GM19351 (cell line): ENCODE measurements around the gene MICAL3.
"Not testable (repeated sequence)": the region's sequence is repeated elsewhere in the genome, so short reads cannot be mapped to it uniquely, and the experiment has no call there.

Experiments used
- ATAC-seq: cut with Tn5 transposase; IDR thresholded peaks from one replicate; pipeline ENCODE4 v1.9.1; 2021; ENCODE audit warnings: mild to moderate bottlenecking, moderate library complexity; ENCODE audit not compliant: unreplicated experiment

Gene MICAL3, protein sequence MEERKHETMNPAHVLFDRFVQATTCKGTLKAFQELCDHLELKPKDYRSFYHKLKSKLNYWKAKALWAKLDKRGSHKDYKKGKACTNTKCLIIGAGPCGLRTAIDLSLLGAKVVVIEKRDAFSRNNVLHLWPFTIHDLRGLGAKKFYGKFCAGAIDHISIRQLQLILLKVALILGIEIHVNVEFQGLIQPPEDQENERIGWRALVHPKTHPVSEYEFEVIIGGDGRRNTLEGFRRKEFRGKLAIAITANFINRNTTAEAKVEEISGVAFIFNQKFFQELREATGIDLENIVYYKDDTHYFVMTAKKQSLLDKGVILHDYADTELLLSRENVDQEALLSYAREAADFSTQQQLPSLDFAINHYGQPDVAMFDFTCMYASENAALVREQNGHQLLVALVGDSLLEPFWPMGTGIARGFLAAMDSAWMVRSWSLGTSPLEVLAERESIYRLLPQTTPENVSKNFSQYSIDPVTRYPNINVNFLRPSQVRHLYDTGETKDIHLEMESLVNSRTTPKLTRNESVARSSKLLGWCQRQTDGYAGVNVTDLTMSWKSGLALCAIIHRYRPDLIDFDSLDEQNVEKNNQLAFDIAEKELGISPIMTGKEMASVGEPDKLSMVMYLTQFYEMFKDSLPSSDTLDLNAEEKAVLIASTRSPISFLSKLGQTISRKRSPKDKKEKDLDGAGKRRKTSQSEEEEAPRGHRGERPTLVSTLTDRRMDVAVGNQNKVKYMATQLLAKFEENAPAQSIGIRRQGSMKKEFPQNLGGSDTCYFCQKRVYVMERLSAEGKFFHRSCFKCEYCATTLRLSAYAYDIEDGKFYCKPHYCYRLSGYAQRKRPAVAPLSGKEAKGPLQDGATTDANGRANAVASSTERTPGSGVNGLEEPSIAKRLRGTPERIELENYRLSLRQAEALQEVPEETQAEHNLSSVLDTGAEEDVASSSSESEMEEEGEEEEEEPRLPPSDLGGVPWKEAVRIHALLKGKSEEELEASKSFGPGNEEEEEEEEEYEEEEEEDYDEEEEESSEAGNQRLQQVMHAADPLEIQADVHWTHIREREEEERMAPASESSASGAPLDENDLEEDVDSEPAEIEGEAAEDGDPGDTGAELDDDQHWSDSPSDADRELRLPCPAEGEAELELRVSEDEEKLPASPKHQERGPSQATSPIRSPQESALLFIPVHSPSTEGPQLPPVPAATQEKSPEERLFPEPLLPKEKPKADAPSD (N-terminal part only)

GRCh38 chr22:18024276-18024939 is at the start of gene MICAL3:
Gene MICAL3, minus strand, starts transcription at chr22:18024561. Its CDS starts 117,749 bp downstream, at chr22:17906812.
- ATAC-seq, result peak; percentile 64

- not testable (repeated sequence) for ATAC-seq
Observed at GRCh38 chr22:18073927-18074326, 49.6 kb upstream of the MICAL3 start.

- ATAC-seq, result no peak
Observed at GRCh38 chr22:18073467-18073866, 49.1 kb upstream of the MICAL3 start.

- ATAC-seq, result no peak
Observed at GRCh38 chr22:18071968-18072310, 47.6 kb upstream of the MICAL3 start.

DNA sequence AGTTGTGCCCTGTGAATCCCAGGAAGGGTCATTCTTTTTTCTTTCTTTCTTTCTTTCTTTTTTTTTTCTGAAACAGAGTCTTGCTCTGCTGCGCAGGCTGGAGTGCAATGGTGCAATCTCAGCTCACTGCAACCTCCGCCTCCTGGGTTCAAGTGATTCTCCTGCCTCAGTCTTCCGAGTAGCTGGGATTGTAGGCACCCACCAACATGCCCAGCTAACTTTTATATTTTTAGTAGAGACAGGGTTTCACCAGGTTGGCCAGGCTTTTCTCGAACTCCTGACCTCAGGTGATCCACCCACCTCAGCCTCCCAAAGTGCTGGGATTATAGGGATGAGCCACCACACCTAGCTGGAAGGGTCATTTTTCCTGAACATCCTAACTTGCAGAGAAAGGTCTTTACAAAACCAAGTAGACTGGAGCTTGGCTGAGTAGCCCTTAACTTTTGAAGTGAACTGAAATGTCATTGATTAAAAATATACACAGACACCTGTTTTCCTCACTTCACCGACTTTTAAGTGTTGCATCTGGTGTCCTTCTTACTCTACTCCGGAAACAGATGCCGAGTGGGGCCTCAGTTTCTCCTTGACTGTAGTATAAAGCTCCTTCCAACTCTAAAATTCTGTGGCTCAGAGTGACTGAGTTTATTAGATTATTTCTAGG is 47.1 kb upstream of the MICAL3 start:
- not testable (repeated sequence) for ATAC-seq

DNA sequence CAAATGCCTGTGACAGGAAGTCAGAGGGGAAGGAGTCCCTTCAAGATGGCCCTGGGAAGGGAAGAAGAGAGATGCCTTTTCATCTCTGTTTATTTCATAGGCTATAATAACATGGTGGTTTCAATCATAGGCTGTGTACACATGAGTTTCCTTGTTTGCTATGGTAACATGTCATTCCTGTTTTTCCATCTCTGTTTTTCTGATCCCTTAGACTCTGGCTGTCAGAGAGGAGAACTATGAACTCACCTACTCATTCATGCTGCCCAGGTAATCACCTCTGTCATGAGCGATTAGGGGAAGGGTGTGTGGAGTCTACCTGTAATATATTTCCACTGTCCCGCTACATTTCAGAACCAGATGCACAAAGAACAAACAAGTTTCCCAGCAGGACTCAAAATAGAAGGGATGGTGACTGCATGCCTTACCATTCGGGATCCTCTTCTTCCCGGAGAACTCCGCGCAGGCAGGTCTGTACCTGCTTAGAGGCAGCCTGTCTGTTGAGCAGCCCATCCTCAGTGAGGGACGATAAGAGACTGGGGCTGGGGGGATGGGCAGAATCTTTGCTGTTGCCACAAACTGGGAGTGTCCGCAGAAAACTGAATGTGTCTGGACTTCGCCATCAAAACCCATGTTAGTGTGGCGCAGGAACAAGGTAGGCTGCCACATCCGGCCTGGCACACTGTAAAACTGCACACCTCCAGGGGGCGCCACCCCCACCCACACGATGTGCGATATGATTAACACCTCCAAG is 46.4 kb upstream of the MICAL3 start:
- no peak for ATAC-seq

- ATAC-seq, result no peak
Observed at GRCh38 chr22:18070041-18070440, 45.7 kb upstream of the MICAL3 start.

DNA sequence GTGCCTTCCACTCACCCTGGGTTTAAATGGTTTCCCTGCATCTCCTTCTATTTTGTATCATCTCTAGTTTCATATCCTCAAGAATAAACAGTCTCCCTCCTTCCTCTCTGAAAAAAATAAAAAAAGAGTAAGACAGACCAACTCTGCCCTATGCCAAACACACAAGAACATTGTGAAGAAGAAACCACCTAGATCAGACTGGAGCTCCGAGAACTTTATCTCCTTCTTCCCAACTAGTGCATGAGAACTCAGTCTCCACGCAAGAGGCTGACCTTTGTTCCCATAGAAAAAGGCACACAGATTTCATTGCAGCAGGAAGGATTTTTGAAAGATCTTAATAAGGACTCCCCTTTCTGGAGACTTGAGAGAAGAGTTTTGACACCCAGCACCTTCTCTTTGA is 44.7 kb upstream of the MICAL3 start:
- no peak for ATAC-seq

- no peak for ATAC-seq
Observed at GRCh38 chr22:18068381-18068988, 44.1 kb upstream of the MICAL3 start.

DNA sequence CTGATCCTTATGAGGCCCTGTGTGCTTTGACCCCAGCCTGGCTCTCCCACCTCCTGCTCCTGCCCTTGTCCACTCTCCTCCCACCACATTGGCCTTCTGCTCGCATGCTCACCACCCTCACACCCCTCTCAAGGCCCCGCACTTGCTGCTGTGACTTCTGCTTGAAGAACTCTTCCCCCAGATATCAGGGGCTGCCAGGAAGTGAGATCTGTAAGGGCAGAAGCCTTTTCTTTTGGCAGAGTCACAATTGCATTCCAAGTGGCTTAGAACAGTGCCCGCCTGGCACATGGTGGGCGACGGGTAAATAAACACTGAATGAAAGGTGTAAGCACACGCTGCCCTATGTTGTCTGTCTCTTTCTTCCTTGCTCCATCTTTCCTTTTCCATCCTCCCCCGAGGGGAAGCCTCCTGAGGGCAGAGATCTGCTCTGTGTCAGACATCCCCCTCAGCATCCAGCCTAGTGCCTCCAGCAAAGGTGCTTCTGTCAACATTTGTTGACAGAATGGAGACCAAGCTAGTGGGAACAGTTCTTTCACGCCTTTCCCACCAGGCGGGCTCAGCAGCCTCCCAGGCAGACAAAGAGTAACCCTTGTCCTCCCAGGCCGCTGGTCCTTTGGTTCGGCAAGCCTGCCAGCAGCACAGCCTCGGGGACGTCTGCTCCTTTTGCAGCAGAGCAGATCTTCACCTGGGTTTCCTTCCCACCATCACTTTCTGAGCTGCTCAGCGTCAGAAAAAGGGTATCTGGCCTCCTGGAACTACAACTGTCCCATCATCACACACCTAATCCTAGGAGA is 43.4 kb upstream of the MICAL3 start:
- ATAC-seq, result no peak

- no peak for ATAC-seq
Observed at GRCh38 chr22:18067121-18067520, 42.8 kb upstream of the MICAL3 start.

- ATAC-seq, result no peak
Observed at GRCh38 chr22:18066181-18066859, 42.0 kb upstream of the MICAL3 start.

- no peak for ATAC-seq
Observed at GRCh38 chr22:18065256-18065655, 40.9 kb upstream of the MICAL3 start.

DNA sequence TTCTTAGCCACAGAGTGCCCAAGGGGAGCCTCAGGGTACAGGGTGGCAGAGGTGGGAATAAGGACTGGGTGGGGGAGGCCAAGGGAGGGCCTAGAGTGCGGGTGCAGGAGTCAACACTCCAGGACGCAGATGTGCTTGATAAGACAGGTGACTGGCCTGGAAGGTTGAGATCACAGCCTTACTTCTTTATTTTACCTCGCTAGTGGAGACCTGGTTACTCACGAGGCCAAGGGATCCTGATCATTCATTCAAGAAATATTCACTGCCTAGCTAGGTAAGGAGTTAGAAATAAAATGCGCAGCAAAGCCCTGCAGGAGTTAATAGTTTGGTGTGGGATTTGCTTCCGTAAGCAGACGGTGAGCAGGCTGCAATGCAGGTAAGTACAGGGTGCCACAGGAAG is 40.3 kb upstream of the MICAL3 start:
- ATAC-seq, result no peak

DNA sequence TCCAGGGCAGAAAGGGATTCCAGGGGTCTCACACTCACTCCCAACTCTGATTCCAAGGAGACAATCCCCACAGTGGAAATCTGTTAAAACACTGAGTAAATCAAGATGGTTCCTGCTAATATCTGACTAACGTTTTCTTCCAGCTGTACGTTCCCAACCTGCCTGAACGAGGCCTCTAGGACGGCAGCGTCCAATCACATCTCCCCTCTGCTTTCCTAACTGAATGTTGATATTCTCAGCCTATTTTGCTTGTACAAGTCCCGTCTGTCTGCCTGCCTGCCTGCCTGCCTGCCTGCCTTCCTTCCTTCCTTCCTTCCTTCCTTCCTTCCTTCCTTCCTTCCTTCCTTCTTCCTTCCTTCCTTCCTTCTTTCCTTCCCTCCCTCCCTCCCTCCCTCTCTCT is 39.4 kb upstream of the MICAL3 start:
- not testable (repeated sequence) for ATAC-seq

GRCh38 chr22:18063306-18063705 is 38.9 kb upstream of the MICAL3 start:
- no peak for ATAC-seq

- no peak for ATAC-seq
Observed at GRCh38 chr22:18062421-18062820, 38.1 kb upstream of the MICAL3 start.
